Mucosa of descending colon (tissue), 3 donors: ENCODE measurements around the gene SLC48A1. TPM values are rescaled to one million over a fixed set of nuclear protein-coding genes. Genes with fewer than 3 reads are reported as not detected.

Experiments
- ATAC-seq: fragments of 200-7000 bp; cut with Tn5 transposase; one replicate; pipeline ENCODE4 v1.9.1; 2020; ENCODE audit warnings: mild to moderate bottlenecking, moderate library complexity
- DNase-seq, 3 donors: peaks; one replicate each; pipeline ENCODE4 v3.0.0-alpha.2; 2020
- H3K36me3 ChIP-seq: fragments of 200-600 bp; one replicate; pipeline ENCODE4 v1.8.0; 2021; ENCODE audit warnings: low read depth, mild to moderate bottlenecking
- H3K4me1 ChIP-seq: fragments of 200-600 bp; one replicate; pipeline ENCODE4 v1.8.0; 2021; ENCODE audit warnings: low read depth, mild to moderate bottlenecking
- H3K4me3 ChIP-seq: fragments of 200-600 bp; one replicate; pipeline ENCODE4 v1.8.0; 2021; ENCODE audit warnings: mild to moderate bottlenecking
- H3K9me3 ChIP-seq: fragments of 200-600 bp; one replicate; pipeline ENCODE4 v1.8.0; 2021; ENCODE audit warnings: mild to moderate bottlenecking
- intact Hi-C, 2 donors: fragments of 100-400 bp; cut with DNase I in 1 of 2; cut with micrococcal nuclease in 1 of 2; formaldehyde crosslinking; loops; one replicate each; pipeline versions ENCODE4 v1.11.0 to v1.11.1; 2022; cut with DNase I, micrococcal nuclease
- long read RNA-seq, 2 donors: library from polyadenylated mRNA; unstranded; transcript quantifications; one replicate each; pipeline ENCODE4 v2.0.0, GENCODE V29; 2019 to 2021
- total RNA-seq, 3 donors: library from RNA; stranded (reverse); fragmentation: NEBNext Ultra II Directional in 2 of 3; extraction: Animal tissue kit (Norgen Biotek cat#: 25700) in 2 of 3; gene quantifications; one replicate each; pipeline versions ENCODE4 v1.2.1 to v1.2.4, GENCODE V29; 2021 to 2023
- TF ChIP-seq, protein P1 (sequence below): fragments of 200-600 bp; IDR thresholded peaks from one replicate; pipeline ENCODE4 v1.8.0; 2022; ENCODE audit warnings: antibody characterized with exemption, mild to moderate bottlenecking
- donor health status: DM: no; HTN: no; CAD: no; lungs with moderate emphysema.
- donor health status: DM: no; HTN: no; CAD: no.
- donor health status: DM: no; HTN: yes; CAD: no.

Gene SLC48A1
- total RNA-seq = 10 to 100 TPM; 17.2 to 35.4 (median 19.1) TPM
- long read RNA-seq, donor 1, transcript SLC48A1-201 (3 exons, 3,010 nt) = major isoform, 66 of 85 reads
- long read RNA-seq, donor 1, partial matches to known transcripts = 0 of 85 reads
- long read RNA-seq, donor 1, other reads (novel, unspliced or antisense) = 17 of 85 reads
- long read RNA-seq, donor 2, transcript SLC48A1-201 (3 exons, 3,010 nt) = major isoform, 13 of 14 reads
- long read RNA-seq, donor 2, partial matches to known transcripts = 1 of 14 reads
- long read RNA-seq, donor 2, other reads (novel, unspliced or antisense) = 0 of 14 reads

DNA sequence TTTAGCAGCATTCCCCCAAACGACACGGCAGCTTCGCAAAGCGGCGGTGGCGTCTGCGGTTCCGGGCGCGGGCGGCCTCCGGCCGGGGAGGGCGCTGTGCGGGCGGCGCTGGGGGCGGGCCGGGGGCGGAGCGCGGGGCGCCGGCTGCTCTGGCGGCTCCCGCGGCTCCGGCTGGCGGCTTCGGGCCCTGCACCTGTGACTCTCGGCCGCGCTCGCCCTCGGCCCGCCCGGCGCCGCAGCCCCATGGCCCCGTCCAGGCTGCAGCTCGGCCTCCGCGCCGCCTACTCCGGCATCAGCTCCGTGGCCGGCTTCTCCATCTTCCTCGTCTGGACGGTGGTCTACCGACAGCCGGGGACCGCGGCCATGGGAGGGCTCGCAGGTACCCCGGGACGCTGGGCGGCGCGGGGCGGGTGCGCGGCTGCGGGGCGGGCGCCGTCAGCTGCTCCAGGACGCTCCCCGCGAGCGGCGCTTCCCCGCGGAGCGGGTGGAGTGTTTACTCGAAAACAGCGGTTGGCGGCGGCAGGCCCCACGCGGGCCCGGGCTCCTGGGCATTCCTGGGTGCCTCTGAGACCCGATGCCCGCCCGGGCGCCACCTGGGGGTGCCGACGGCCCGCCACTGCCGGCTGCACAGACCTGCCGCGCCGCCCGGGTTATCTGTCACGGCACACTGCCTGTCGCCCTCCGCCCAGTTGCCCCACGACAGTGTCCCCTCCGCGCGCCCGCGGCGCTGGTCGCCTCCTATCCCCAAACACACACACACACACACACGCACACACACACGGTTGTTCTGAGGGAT, at the start of gene SLC48A1:
TSS of gene SLC48A1 (plus strand) at position 177 of the 796 bp plus-strand sequence. CDS start at position 244, 67 bp downstream.
- ATAC-seq (peak; percentile 95), DNase-seq (peak; percentile 79 to 87 (median 83))
- H3K4me3 ChIP-seq = peak within 1 kb of the TSS; percentile 71
- intact Hi-C loops = loop anchor here (10.0 kb wide), 2 partner anchors 48 to 62 kb away; partner anchors contain the start of gene ENDOU (in 1 of the 2)
- H3K9me3 ChIP-seq = no peaks in the 10 kb centered on the region
- no peaks in the 10 kb centered on the region for H3K36me3 ChIP-seq
- H3K4me1 ChIP-seq = peaks cover 10% of the 10 kb centered on the region
- TF ChIP-seq, protein P1, sequence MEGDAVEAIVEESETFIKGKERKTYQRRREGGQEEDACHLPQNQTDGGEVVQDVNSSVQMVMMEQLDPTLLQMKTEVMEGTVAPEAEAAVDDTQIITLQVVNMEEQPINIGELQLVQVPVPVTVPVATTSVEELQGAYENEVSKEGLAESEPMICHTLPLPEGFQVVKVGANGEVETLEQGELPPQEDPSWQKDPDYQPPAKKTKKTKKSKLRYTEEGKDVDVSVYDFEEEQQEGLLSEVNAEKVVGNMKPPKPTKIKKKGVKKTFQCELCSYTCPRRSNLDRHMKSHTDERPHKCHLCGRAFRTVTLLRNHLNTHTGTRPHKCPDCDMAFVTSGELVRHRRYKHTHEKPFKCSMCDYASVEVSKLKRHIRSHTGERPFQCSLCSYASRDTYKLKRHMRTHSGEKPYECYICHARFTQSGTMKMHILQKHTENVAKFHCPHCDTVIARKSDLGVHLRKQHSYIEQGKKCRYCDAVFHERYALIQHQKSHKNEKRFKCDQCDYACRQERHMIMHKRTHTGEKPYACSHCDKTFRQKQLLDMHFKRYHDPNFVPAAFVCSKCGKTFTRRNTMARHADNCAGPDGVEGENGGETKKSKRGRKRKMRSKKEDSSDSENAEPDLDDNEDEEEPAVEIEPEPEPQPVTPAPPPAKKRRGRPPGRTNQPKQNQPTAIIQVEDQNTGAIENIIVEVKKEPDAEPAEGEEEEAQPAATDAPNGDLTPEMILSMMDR = peak; percentile 47

DNA sequence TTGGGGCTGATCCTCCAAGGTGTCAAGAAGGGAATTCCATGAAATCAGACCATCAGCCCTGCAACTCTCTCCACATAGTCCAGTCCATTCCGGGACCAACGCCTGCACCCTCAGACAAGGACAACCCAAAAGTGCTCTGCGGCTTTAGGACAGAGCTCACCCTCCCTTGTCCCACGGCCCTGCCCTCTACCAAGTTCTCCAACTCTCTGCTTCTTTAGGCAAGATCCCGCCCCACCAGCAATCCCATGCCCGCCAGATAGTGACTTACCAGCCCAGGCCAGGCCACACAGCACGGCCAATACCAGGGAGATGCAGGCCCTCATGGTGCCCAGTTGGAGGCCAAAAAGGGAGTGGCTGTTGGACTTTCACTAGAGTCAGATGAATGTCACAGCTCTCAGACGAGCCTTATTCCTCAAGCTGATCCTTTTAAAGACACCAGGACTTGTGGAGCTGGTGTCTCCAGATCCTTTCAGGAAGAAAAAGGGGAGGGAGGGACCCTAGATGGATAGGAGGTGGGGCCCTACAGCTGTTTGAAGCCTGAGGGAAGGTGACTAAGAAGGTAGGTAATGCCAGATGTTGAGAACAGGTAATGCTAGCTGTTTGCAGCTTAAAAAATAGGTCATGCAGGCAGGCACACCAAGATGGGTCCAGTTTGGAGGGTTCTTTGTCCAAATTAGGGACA, 47.8 kb upstream of the SLC48A1 start, which contains the start of gene ENDOU:
TSS of gene ENDOU (minus strand) at position 400 of the 682 bp plus-strand sequence. CDS start at position 323, 77 bp downstream.
- no peak for DNase-seq
- intact Hi-C loops = loop anchor here in 1 of 2 donors (10.0 kb wide), 1 partner anchor 50 kb away; the partner anchor contains the start of gene SLC48A1

DNA sequence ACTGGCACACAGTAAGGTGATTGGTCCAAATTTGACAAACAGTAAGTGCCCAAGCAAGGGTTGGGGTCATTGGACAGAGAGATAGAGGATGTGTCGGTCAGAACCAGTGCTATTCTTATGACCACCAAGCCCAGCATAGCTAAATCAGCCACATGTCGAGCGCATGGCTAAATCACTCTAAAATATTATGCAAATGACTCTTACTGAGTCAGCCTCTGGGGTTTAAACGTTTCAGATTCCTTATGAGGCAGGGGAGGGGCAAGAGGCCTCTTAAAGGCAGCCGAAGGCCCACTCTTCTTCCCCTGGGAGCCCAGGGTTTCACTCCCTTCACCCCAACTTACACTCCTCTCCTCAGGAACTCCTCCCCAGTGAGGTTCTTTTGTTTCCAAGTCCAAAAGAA, 47.1 kb upstream of the SLC48A1 start:
- ATAC-seq (peak; percentile 34), DNase-seq (no peak)
- intact Hi-C loops = loop anchor here in 1 of 2 donors (10.0 kb wide), 1 partner anchor 49 kb away; the partner anchor contains the start of gene SLC48A1
- H3K36me3 ChIP-seq = no peaks in the 10 kb centered on the region
- H3K9me3 ChIP-seq = no peaks in the 10 kb centered on the region
- H3K4me3 ChIP-seq = no peak overlapping the region
- no peaks in the 10 kb centered on the region for H3K4me1 ChIP-seq
- TF ChIP-seq, protein P1 = no peak

More for the DNA sequence above, 47.8 kb upstream of the SLC48A1 start, which contains the start of gene ENDOU:
- ATAC-seq = no peak
- TF ChIP-seq, protein P1 = no peak
- Histone ChIP-seq H3K36me3 (no peaks in the 10 kb centered on the region), H3K4me1 (no peaks in the 10 kb centered on the region), H3K4me3 (no peak within 1 kb of the TSS), H3K9me3 (no peaks in the 10 kb centered on the region)

DNA sequence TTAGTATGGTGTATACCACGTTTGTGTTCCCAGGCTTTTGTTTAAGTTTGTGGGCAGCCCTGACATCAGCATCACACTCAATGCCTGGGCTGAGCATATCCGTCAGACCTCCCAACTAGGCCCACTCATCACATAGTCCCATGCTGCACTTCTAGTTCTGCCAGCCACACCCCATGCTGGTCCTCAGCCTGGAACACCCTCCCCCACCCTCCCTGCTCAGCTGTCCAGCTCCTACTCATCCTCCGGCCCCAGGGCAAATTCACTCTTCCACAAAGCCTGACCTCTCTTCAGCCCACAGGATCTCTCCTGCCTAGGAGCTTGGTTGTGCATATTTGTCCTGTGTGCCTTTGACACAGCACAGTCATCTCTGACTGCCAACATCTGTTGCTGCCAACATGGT, 43.8 kb upstream of the SLC48A1 start:
- Histone ChIP-seq H3K4me3 (no peak overlapping the region), H3K9me3 (no peaks in the 10 kb centered on the region), H3K36me3 (no peaks in the 10 kb centered on the region), H3K4me1 (no peaks in the 10 kb centered on the region)
- TF ChIP-seq, protein P1 = no peak
- ATAC-seq (no peak), DNase-seq (no peak)
- intact Hi-C loops = loop anchor here in 1 of 2 donors (10.0 kb wide), 1 partner anchor 46 kb away; the partner anchor contains the start of gene SLC48A1

DNA sequence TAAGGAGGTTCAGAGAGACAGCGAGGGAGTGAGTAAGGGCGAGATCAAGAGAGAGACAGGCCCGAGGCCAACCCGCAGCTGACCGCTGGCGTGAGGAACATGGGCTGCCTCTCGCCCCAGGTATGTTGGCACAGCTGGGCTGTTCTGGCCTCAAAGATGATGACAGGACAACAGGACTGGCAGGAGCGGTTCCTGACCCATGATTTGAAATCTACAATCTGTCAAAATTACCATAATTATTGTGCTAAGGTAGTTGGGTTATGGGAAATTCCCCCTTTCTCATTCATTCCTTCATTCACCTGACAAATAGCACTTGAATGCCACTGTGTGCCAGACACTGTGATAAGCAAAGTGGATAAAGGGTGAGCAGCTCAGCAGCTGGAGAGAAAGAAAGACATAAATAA, 42.7 kb upstream of the SLC48A1 start:
- intact Hi-C loops = no loop called here
- no peak for DNase-seq

More for the DNA sequence above, 42.7 kb upstream of the SLC48A1 start:
- H3K4me3 ChIP-seq = no peak overlapping the region
- H3K9me3 ChIP-seq = no peaks in the 10 kb centered on the region
- TF ChIP-seq, protein P1 = no peak
- H3K36me3 ChIP-seq = no peaks in the 10 kb centered on the region
- ATAC-seq = no peak
- H3K4me1 ChIP-seq = no peaks in the 10 kb centered on the region
